ENCODE measurements around the gene KCTD19. TPM values are rescaled to one million over a fixed set of nuclear protein-coding genes. Genes with fewer than 3 reads are reported as not detected.

Gene KCTD19
- total RNA-seq, 1 experiment from 2014 or later, result not detected

GRCh38 chr16:67258161-67258835, 68.2 kb downstream of the KCTD19 start:
- DNase-seq (ENCODE audit: low spot score), result no peak

GRCh38 chr16:67257486-67258160, 68.9 kb downstream of the KCTD19 start:
- DNase-seq (ENCODE audit: low spot score), result no peak

DNA sequence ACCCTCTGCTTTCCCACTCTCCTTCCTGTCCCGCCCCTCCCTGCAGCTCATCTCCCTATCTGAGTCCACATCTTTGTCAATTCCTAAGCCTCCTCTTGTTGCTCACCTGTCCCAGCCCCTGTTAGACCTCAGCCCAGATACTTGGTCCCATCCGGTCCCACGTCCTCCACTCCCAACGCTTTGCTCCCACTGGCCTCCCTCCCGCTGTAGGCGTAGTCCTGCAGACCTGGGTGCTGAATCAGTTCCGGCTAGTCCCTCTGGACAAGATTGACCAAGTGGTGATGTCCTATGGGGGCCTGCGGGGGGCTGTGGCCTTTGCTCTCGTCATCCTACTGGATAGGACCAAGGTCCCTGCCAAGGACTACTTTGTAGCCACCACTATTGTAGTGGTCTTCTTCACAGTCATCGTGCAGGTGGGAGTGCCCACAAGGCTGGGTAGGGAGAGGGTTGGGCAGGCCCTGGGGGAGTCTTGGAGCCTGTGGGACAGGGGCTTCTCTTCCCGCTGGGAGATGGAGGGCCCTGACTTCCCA, 69.8 kb downstream of the KCTD19 start:
- no peak for DNase-seq (ENCODE audit: low spot score)

DNA sequence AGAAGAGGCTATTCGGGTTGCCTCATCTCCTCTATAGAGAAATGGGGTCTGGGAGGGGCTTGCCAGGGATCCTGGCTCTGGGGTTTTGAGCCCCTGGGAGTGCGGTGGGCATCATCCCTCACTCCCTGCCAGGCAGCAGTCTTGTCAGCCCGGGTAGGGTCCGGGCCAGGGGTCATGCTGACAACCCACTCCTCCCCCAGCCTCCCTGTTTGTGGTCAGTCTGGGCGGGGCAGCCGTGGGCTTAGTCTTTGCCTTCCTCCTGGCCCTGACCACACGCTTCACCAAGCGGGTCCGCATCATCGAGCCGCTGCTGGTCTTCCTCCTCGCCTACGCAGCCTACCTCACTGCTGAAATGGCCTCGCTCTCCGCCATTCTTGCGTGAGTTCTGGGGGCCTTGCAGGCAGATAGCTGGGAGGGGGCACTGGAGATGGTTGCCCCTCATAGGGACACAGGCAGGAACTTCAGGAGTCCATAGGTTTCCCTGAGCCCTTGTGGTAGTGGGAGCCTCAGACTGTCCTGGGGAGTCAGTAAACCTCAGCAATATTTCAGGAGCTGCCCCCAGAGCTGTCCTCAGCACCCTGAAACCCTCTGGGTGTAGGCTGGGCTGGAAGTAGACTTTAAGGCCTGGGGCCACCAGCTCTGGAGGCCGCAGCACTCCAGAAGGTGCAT, 70.9 kb downstream of the KCTD19 start:
- no peak for DNase-seq (ENCODE audit: low spot score)

DNA sequence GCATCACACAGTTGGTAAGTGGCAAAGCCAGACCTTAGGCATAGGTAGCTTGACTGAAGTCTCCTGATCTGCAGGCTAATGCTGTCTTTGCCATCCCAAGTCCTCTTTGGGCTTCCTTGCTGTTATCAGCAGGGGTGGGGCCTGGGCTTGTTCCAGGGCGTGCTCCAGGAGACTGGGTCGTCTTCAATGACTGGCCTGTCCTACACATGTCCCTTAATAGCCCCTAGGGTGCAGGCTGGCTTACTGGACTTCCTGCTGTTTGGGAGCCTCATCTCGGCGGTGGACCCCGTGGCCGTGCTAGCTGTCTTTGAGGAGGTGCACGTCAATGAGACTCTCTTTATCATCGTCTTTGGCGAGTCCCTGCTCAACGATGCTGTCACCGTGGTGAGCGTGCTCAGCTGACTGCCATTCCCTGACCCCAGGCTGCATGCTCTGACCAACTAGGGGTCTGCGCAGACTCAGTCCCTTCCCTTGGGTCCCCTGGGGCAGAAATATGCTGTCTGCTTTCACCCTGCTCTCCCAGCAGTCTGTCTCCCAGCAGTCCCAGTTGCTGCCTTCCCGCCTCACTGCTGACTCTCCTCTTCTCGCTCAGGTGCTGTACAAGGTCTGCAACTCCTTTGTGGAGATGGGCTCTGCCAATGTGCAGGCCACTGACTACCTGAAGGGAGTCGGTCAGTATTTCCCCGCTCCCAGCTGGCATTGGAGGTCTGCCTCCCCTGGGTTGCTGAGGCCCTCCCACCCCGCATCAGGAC, 71.6 kb downstream of the KCTD19 start:
- DNase-seq (ENCODE audit: low spot score), result no peak

- DNase-seq (ENCODE audit: low spot score), result no peak
Observed at GRCh38 chr16:67252609-67253497, 73.7 kb downstream of the KCTD19 start.

DNA sequence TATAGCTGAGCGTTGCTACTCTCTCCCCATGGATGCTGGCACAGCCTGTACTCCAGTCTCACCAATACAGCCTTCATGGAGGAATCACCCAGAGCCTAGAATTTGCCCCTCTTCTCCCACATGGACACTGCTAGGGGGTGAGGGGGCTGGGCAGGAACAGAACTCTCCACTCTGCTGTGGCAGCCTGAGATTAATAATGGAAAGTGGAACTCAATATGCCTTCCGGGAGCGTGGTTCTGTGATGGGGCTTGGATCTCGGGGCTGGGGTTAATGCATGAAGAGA, 76.6 kb downstream of the KCTD19 start:
- DNase-seq (ENCODE audit: low spot score), result no peak

DNA sequence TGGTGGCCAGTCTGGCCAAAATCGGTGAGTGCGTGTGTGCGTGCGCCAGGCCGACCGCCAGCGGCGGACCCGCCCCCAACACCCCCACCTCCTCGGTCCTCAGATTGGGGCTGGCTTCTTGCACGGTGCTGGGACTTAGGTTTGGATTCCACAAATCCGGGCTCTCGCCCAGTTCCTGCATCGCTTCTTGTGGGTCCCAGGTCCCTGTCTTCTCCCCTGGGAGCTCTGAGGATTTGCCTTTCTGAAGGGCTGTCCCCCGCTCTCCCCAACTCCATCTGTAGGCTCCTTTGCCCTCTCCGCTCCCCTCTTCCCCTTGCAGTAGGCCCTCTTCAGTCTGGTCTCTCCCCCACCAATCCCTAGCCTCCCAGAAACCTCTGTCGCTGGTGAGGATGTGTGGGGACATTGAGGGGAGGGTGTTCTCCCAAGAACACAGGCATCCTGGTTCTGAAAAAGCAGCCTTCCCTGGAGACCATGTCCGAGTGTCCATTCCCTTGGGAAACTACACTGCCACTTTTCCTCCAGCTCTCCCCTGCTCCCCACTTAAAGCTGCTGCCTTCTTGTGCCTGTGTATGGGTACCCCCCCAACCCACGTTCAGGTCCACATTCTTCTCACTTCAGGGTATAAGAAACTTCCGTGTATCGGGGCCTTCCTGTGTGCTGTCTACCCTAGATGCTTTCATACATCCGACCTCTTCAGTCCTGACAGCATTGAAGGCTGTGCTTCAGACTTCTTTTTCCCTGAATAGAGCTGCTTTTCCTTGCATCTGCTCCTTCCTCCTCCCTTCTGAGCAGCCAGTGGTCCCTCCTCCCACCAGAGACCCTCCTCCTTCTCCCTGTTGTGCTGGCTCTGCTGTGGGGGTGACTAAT, 77.1 kb downstream of the KCTD19 start:
- DNase-seq (ENCODE audit: low spot score), result no peak

DNA sequence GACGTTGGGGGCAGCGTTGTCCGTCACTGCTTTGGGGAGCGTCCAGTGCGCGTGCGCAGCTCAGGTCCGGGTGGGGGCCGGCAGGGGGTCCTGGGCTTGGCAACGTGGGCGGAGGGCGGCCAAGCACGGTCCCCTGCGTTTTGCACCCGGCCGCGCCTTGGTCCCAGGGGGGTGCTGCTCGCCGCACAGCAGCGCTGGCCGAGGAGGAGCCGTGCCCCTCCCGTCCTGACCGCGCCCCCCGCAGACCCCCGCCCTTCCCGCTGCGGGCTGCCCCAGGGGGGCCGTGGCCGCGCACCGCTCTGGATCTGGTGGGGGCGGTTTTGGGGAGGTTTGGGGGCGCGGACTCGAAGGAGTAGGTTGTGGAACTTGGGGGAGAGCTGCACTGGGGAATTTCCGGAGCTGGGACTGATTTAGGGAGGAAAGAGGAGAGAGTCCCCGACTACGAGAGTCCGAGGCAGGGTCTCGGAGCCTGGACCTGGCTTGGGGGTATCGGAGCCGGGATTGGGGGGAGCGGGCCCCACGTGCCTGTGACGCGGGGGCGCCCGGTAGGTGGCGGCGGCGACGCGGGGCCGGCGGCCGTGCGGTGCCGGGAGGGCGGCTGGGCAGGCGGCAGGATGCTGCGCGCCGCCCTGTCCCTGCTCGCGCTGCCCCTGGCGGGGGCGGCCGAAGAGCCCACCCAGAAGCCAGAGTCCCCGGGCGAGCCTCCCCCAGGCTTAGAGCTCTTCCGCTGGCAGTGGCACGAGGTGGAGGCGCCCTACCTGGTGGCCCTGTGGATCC, 78.0 kb downstream of the KCTD19 start, which contains the start of gene SLC9A5:
SLC9A5 (plus strand) TSS at position 579 of the 777 bp plus-strand sequence; CDS start at position 615, 36 bp downstream.
- no peak for DNase-seq (ENCODE audit: low spot score)

DNA sequence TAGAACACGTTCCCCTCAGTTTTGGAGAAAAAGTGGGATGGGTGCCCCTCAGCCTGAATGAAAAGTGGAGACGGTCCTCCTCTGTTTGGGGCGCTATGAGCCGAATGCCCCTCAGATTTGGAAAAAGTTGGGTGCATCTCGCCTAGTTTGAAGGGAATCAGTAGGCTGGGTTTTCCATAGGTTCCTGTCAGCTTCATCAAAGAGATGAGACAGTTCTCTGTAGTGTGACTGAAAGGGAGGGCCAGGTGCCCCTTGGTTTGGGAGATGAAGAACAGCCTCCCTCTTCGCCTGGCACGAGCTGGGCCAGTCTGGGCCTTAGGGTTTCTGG, 78.5 kb downstream of the KCTD19 start:
- DNase-seq (ENCODE audit: low spot score), result no peak

- peak; percentile 96 for DNase-seq (ENCODE audit: low spot score)
Observed at GRCh38 chr16:67247192-67248072, 79.1 kb downstream of the KCTD19 start, which contains the start of gene FHOD1. Gene FHOD1, minus strand, starts transcription at chr16:67247481. Its CDS starts 71 bp downstream, at chr16:67247410.

- peak; percentile 95 for DNase-seq (ENCODE audit: low spot score)
Observed at GRCh38 chr16:67246756-67247191, 79.8 kb downstream of the KCTD19 start.

- DNase-seq (ENCODE audit: low spot score), result peak; percentile 70
Observed at GRCh38 chr16:67246081-67246755, 80.3 kb downstream of the KCTD19 start.

GRCh38 chr16:67245674-67246080, 80.9 kb downstream of the KCTD19 start:
- no peak for DNase-seq (ENCODE audit: low spot score)

- no peak for DNase-seq (ENCODE audit: low spot score)
Observed at GRCh38 chr16:67245186-67245585, 81.4 kb downstream of the KCTD19 start.

DNA sequence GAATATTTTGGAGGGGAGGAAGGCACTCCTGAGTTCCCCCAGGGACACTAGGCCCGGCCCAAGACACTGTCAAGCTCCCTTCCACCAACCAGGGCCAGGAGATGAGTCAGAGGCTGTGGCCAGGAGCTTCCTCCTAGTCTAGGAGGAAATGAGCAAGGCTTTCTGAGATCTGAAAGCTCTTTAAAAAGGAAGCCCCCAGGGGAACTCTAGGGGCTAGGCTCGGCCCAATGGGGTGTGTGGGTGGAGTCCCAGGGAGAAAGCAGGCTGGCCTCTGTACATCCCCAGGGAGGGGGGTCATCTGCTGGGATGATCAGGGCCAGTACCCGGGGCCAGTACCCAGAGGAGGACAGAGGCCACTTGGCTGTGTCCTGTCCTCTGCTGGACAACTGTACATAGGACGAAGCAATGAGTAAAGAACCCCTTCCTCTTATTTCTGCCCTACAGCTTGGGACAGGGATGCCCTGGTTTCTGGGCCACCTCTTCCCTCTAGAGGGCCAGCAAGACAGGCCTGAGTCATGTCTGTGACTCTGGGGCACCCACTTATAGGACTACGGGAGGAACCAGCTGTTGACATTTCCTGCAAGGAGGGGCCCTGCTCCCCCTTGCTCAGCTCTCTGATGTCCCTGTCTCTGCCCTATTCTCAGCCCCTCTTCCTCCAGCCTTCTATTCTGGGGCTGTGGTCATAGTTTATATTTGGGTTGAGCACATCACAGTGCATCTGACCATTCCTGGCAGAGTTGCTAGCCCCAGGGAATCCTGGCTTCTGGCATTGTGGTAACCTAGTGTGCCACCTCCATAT, 82.0 kb downstream of the KCTD19 start:
- DNase-seq (ENCODE audit: low spot score), result no peak

GRCh38 chr16:67243481-67243880, 83.1 kb downstream of the KCTD19 start:
- DNase-seq (ENCODE audit: low spot score), result no peak
